ENCODE data around the gene OPTC.

Gene OPTC

DNA sequence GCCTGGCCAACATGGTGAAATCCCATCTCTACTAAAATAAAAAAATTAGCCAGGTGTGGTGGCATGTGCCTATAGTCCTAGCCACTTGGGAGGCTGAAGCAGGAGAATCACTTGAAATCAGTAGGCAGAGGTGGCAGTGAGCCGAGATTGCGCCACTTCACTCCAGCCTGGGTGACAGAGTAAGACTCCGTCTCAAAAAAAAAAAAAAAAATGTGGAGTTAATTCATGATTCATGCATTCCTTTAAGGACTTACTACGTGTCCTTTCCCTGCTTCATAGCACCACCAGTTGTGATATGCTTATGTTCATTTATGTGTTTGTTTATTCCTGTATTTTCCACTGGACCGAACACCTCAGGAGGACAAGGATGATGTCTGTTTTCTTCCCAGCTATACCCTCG, 31.1 kb upstream of the OPTC start:
- no peak overlapping the region for H3K4me3 ChIP-seq (ENCODE audit: low read depth, low read length)
- TF ChIP-seq MYC (IDR thresholded peaks at IDR 0.05; ENCODE audit: low read depth, low read length) (no peak), CTCF (IDR thresholded peaks at IDR 0.05; ENCODE audit: low read depth, low read length) (no peak), POLR2A (IDR thresholded peaks at IDR 0.05; ENCODE audit: extremely low read depth, insufficient read length) (no peak), MAX (IDR thresholded peaks at IDR 0.05; ENCODE audit: low read depth, low read length) (no peak)
- DNase-seq (ENCODE audit: low read depth), result no peak

GRCh38 chr1:203463469-203464062, 30.4 kb upstream of the OPTC start:
- H3K4me3 ChIP-seq (ENCODE audit: low read depth, low read length), result no peak overlapping the region
- TF ChIP-seq CTCF (IDR thresholded peaks at IDR 0.05; ENCODE audit: low read depth, low read length), result no peak
- no peak for TF ChIP-seq MAX (IDR thresholded peaks at IDR 0.05; ENCODE audit: low read depth, low read length)
- TF ChIP-seq MYC (IDR thresholded peaks at IDR 0.05; ENCODE audit: low read depth, low read length), result no peak
- no peak for TF ChIP-seq POLR2A (IDR thresholded peaks at IDR 0.05; ENCODE audit: extremely low read depth, insufficient read length)
- no peak for DNase-seq (ENCODE audit: low read depth)

DNA sequence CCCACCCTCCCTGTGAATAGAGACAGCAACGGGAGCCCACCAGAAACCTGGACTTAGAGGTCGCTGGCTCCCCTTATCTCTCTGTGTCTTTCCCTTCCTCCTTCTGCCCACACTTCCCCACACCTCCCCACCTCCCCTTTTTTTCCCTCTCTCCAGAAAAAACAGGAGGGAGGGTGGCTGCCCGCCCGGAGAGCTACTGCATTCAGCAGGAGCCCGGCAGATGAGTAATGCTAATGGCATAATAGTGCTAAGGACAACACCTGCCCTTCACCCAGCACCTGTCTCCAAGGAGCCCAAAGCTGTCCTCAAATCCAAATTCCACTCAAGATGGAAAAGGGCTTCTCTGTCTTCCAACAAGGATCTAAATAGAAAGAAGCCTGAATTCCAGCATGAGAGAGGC, 29.7 kb upstream of the OPTC start:
- DNase-seq (ENCODE audit: low read depth), result no peak
- no peak overlapping the region for H3K4me3 ChIP-seq (ENCODE audit: low read depth, low read length)
- TF ChIP-seq POLR2A (IDR thresholded peaks at IDR 0.05; ENCODE audit: extremely low read depth, insufficient read length) (no peak), MYC (IDR thresholded peaks at IDR 0.05; ENCODE audit: low read depth, low read length) (no peak), CTCF (IDR thresholded peaks at IDR 0.05; ENCODE audit: low read depth, low read length) (no peak), MAX (IDR thresholded peaks at IDR 0.05; ENCODE audit: low read depth, low read length) (no peak)

GRCh38 chr1:203464743-203465142, 29.2 kb upstream of the OPTC start:
- TF ChIP-seq POLR2A (IDR thresholded peaks at IDR 0.05; ENCODE audit: extremely low read depth, insufficient read length) (no peak), MYC (IDR thresholded peaks at IDR 0.05; ENCODE audit: low read depth, low read length) (no peak), MAX (IDR thresholded peaks at IDR 0.05; ENCODE audit: low read depth, low read length) (no peak), CTCF (IDR thresholded peaks at IDR 0.05; ENCODE audit: low read depth, low read length) (no peak)
- no peak overlapping the region for H3K4me3 ChIP-seq (ENCODE audit: low read depth, low read length)
- no peak for DNase-seq (ENCODE audit: low read depth)

DNA sequence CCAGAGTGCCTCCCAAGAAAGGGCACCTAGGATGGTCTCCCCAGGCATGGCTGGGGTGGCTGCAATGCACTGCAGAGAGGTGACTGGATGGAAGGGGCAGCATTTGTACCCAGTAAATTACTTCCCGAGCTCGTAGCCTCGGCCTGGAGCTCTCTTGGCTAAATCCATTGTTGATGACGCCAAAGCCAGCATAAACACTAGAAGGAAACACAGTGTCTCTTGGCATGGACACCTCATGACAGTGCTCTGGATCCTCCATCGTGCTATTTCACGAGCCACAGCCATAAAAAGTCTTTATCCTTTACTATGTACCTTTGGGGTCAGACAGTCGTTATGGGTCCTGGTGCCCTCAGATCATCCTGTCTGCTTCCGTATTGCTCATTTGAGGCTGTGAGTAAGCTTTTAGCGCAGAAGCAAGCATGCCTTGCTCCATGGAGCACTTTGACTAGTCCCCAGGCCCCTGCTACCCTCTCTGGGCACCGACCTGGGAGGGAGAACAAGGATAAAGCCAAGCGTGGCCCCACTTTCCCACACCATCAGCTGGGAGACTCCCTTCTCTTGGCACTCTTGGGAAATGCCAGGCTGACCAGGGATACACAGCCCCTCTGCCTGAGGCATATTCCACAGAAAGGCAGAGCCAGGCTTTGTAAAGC, 28.7 kb upstream of the OPTC start:
- TF ChIP-seq MAX (IDR thresholded peaks at IDR 0.05; ENCODE audit: low read depth, low read length) (no peak), POLR2A (IDR thresholded peaks at IDR 0.05; ENCODE audit: extremely low read depth, insufficient read length) (no peak), CTCF (IDR thresholded peaks at IDR 0.05; ENCODE audit: low read depth, low read length) (no peak), MYC (IDR thresholded peaks at IDR 0.05; ENCODE audit: low read depth, low read length) (no peak)
- no peak for DNase-seq (ENCODE audit: low read depth)
- H3K4me3 ChIP-seq (ENCODE audit: low read depth, low read length), result no peak overlapping the region

Data from NB4 (cell line).